MM.1S (cell line): ENCODE data around the gene SAP30BP.
A peak's percentile ranks its signal among the peaks of the same experiment; 100 is the strongest.

Experiments used
- DNase-seq: peaks from one replicate; pipeline ENCODE4 v3.0.0-alpha.2; 2015
- H2AFZ ChIP-seq: fragments of 300-600 bp; sonication (generic); 2 replicates; pipeline ENCODE4 v1.6.0; 2016; ENCODE audit warnings: antibody characterized with exemption, low read length
- H3F3A ChIP-seq: fragments of 300-600 bp; sonication (generic); 2 replicates; pipeline ENCODE4 v1.6.1; 2016; ENCODE audit warnings: mild to moderate bottlenecking, antibody characterized with exemption, low read length, moderate library complexity, mixed read lengths; ENCODE audit not compliant: insufficient read depth
- H3K27ac ChIP-seq: fragments of 300-600 bp; sonication (generic); 2 replicates; pipeline ENCODE4 v1.5.1; 2016; ENCODE audit warnings: mild to moderate bottlenecking, low read length
- H3K27me3 ChIP-seq: fragments of 300-600 bp; sonication (generic); replicated peaks from 2 replicates; pipeline ENCODE4 v1.6.0; 2016; ENCODE audit warnings: low read length; ENCODE audit not compliant: insufficient read depth
- H3K36me3 ChIP-seq: fragments of 300-600 bp; sonication (generic); replicated peaks from 2 replicates; pipeline ENCODE4 v1.6.1; 2016; ENCODE audit warnings: mild to moderate bottlenecking, low read length, mixed read lengths; ENCODE audit not compliant: insufficient read depth
- H3K4me1 ChIP-seq: fragments of 300-600 bp; sonication (generic); 2 replicates; pipeline ENCODE4 v1.6.1; 2016; ENCODE audit warnings: low read length, mixed read lengths
- H3K4me2 ChIP-seq: fragments of 300-600 bp; sonication (generic); 2 replicates; pipeline ENCODE4 v1.6.0; 2016; ENCODE audit warnings: low read depth, low read length
- H3K4me3 ChIP-seq: fragments of 300-600 bp; sonication (generic); 2 replicates; pipeline ENCODE4 v1.5.1; 2016; ENCODE audit warnings: low read length, mixed read lengths
- H3K79me2 ChIP-seq: fragments of 300-600 bp; sonication (generic); 2 replicates; pipeline ENCODE4 v1.6.1; 2016; ENCODE audit warnings: mixed run types, low read length, mixed read lengths
- H3K9ac ChIP-seq: fragments of 300-600 bp; sonication (generic); 2 replicates; pipeline ENCODE4 v1.6.1; 2016; ENCODE audit warnings: low read length, mixed read lengths
- H3K9me2 ChIP-seq: fragments of 300-600 bp; sonication (generic); replicated peaks from 2 replicates; pipeline ENCODE4 v1.6.1; 2016; ENCODE audit warnings: mild to moderate bottlenecking, low read length, mixed read lengths; ENCODE audit not compliant: insufficient read depth
- H3K9me3 ChIP-seq: fragments of 300-600 bp; sonication (generic); replicated peaks from 2 replicates; pipeline ENCODE4 v1.6.1; 2016; ENCODE audit warnings: mild to moderate bottlenecking, low read length, mixed read lengths; ENCODE audit not compliant: insufficient read depth
- H4K20me1 ChIP-seq: fragments of 300-600 bp; sonication (generic); 2 replicates; pipeline ENCODE4 v1.6.1; 2016; ENCODE audit warnings: mild to moderate bottlenecking, low read length, moderate library complexity, mixed read lengths; ENCODE audit not compliant: insufficient read depth
- CTCF ChIP-seq: fragments of 300-600 bp; sonication (generic); IDR thresholded peaks from 2 replicates; pipeline ENCODE4 v1.5.1; 2016; ENCODE audit warnings: antibody characterized with exemption, low read length, mixed read lengths
- EZH2 ChIP-seq: fragments of 300-600 bp; sonication (generic); optimal IDR thresholded peaks from 2 replicates; pipeline ENCODE3; 2017; ENCODE audit warnings: low read depth, mild to moderate bottlenecking, antibody characterized with exemption, low read length, mixed read lengths
- EZH2phosphoT487 ChIP-seq: fragments of 300-600 bp; sonication (generic); IDR thresholded peaks from 2 replicates; pipeline ENCODE4 v1.6.1; 2018; ENCODE audit warnings: antibody characterized with exemption, low read length

Gene SAP30BP

GRCh38 chr17:75748706-75749105 is 81.6 kb downstream of the SAP30BP start:
- Histone ChIP-seq H3K9me3 (no peaks in the 10 kb centered on the region), H3K27ac (no peak overlapping the region), H2AFZ (no peak overlapping the region), H3K4me3 (no peak overlapping the region), H3K4me2 (no peak overlapping the region), H3K27me3 (no peaks in the 10 kb centered on the region), H3F3A (no peaks in the 10 kb centered on the region), H3K9ac (no peak overlapping the region), H3K36me3 (no peaks in the 10 kb centered on the region), H3K9me2 (no peaks in the 10 kb centered on the region), H3K4me1 (no peaks in the 10 kb centered on the region), H3K79me2 (no peaks in the 10 kb centered on the region), H4K20me1 (no peaks in the 10 kb centered on the region)
- DNase-seq, result no peak
- TF ChIP-seq CTCF (no peak), EZH2phosphoT487 (no peak), EZH2 (no peak)

- no peaks in the 10 kb centered on the region for H3F3A ChIP-seq
- no peaks in the 10 kb centered on the region for H3K79me2 ChIP-seq
- peak overlapping the region; percentile 33; the same call in 1 of the 2 replicates for H3K4me2 ChIP-seq
- DNase-seq, result peak; percentile 75
- no peaks in the 10 kb centered on the region for H3K9me2 ChIP-seq
- TF ChIP-seq EZH2phosphoT487, result no peak
- TF ChIP-seq EZH2, result no peak
- peak; percentile 89 for TF ChIP-seq CTCF
- H3K9ac ChIP-seq, result no peak overlapping the region
- no peaks in the 10 kb centered on the region for H3K36me3 ChIP-seq
- no peaks in the 10 kb centered on the region for H4K20me1 ChIP-seq
- H2AFZ ChIP-seq, result peak overlapping the region; percentile 44; the same call in 1 of the 2 replicates
- H3K27ac ChIP-seq, result no peak overlapping the region
- no peaks in the 10 kb centered on the region for H3K27me3 ChIP-seq
- H3K4me3 ChIP-seq, result no peak overlapping the region
- peaks cover 6% of the 10 kb centered on the region for H3K4me1 ChIP-seq
- H3K9me3 ChIP-seq, result no peaks in the 10 kb centered on the region
Observed at GRCh38 chr17:75749545-75750389, 82.6 kb downstream of the SAP30BP start.

GRCh38 chr17:75750661-75751423 is 83.7 kb downstream of the SAP30BP start:
- H2AFZ ChIP-seq, result no peak overlapping the region
- no peak overlapping the region for H3K27ac ChIP-seq
- TF ChIP-seq EZH2phosphoT487, result no peak
- no peak for TF ChIP-seq EZH2
- no peak for TF ChIP-seq CTCF
- no peaks in the 10 kb centered on the region for H3K79me2 ChIP-seq
- H3K4me2 ChIP-seq, result no peak overlapping the region
- no peaks in the 10 kb centered on the region for H3K9me3 ChIP-seq
- H4K20me1 ChIP-seq, result no peaks in the 10 kb centered on the region
- no peak overlapping the region for H3K4me3 ChIP-seq
- H3K9ac ChIP-seq, result no peak overlapping the region
- peaks cover 6% of the 10 kb centered on the region for H3K4me1 ChIP-seq
- no peak for DNase-seq
- no peaks in the 10 kb centered on the region for H3K36me3 ChIP-seq
- H3K9me2 ChIP-seq, result no peaks in the 10 kb centered on the region
- no peaks in the 10 kb centered on the region for H3F3A ChIP-seq
- H3K27me3 ChIP-seq, result no peaks in the 10 kb centered on the region
